Cardiac muscle cell (in vitro differentiated cells and primary cell): ENCODE measurements around the gene DGKZ. TPM values are rescaled to one million over a fixed set of nuclear protein-coding genes. Genes with fewer than 3 reads are reported as not detected.
"Not testable (repeated sequence)": the region's sequence is repeated elsewhere in the genome, so short reads cannot be mapped to it uniquely, and the experiment has no call there.

Source experiments
- DNase-seq, 2 donors: peaks; one replicate each; pipeline versions ENCODE4 v3.0.0 to v3.0.0-alpha.2; 2010 to 2017; ENCODE audit warnings: low read depth in 1 of 2, low spot score in 1 of 2
- H3K27ac ChIP-seq: fragments of 200-600 bp; sonication (generic); 2 replicates; pipeline ENCODE4 v1.5.1; 2016
- H3K27me3 ChIP-seq: fragments of 200-600 bp; sonication (generic); 2 replicates; pipeline ENCODE4 v1.6.0; 2016; ENCODE audit warnings: control low read depth
- H3K36me3 ChIP-seq: fragments of 200-600 bp; sonication (generic); 2 replicates; pipeline ENCODE4 v1.5.1; 2016; ENCODE audit warnings: control low read depth
- H3K4me1 ChIP-seq: fragments of 200-600 bp; sonication (generic); 2 replicates; pipeline ENCODE4 v1.8.1; 2017; ENCODE audit warnings: low read depth, mild to moderate bottlenecking, mixed run types
- H3K4me3 ChIP-seq: fragments of 200-600 bp; sonication (generic); 2 replicates; pipeline ENCODE4 v1.5.1; 2016; ENCODE audit warnings: mild to moderate bottlenecking
- H3K9me3 ChIP-seq: fragments of 200-600 bp; sonication (generic); 2 replicates; pipeline ENCODE4 v1.5.1; 2017; ENCODE audit warnings: low read depth, mild to moderate bottlenecking, control low read depth
- polyA plus RNA-seq: library from polyadenylated mRNA; unstranded; fragments of >200 nt; fragmentation: Nextera tagmentation; extraction: Ambion mirVana; gene quantifications from 2 replicates; pipeline ENCODE4 v1.2.1, GENCODE V29; 2016
- total RNA-seq: library from RNA; depleted of rRNA; stranded (reverse); fragments of >200 nt; gene quantifications from 2 replicates; pipeline ENCODE4 v1.2.3, GENCODE V29; 2016
- TF ChIP-seq, protein P1 (sequence below): IDR thresholded peaks from 2 replicates; pipeline ENCODE4 v1.5.1; 2012; ENCODE audit warnings: low read depth, mild to moderate bottlenecking, low read length

Gene DGKZ
- total and polyA plus RNA-seq, 2 experiments from 2014 or later = 48.3 to 81.8 TPM

DNA sequence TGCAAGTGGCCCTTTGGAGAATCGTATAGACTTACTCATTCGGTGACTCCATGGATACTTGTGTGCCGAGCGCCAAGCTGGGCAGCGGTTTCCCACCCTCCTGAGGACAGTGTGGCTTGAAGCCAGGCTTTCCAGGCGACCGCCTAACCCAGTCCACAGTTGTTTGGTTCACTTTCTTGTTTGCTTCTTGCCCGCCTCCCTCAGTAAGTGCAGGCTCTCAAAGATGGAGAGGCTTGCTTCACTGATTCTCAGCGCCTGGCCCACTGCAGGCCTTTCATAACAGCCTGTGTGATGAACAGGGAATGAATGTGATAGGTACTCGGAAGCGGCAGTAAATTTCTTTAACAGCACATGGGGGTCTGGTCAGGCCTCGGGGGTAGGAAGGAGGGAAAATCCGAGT, 23.0 kb downstream of the DGKZ start:
- peaks cover 9% of the 10 kb centered on the region for H3K4me1 ChIP-seq
- H3K27me3 ChIP-seq = no peaks in the 10 kb centered on the region
- H3K4me3 ChIP-seq = no peak overlapping the region
- no peaks in the 10 kb centered on the region for H3K36me3 ChIP-seq
- TF ChIP-seq, protein P1, sequence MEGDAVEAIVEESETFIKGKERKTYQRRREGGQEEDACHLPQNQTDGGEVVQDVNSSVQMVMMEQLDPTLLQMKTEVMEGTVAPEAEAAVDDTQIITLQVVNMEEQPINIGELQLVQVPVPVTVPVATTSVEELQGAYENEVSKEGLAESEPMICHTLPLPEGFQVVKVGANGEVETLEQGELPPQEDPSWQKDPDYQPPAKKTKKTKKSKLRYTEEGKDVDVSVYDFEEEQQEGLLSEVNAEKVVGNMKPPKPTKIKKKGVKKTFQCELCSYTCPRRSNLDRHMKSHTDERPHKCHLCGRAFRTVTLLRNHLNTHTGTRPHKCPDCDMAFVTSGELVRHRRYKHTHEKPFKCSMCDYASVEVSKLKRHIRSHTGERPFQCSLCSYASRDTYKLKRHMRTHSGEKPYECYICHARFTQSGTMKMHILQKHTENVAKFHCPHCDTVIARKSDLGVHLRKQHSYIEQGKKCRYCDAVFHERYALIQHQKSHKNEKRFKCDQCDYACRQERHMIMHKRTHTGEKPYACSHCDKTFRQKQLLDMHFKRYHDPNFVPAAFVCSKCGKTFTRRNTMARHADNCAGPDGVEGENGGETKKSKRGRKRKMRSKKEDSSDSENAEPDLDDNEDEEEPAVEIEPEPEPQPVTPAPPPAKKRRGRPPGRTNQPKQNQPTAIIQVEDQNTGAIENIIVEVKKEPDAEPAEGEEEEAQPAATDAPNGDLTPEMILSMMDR = no peak
- H3K27ac ChIP-seq = no peak overlapping the region
- DNase-seq = no peak
- no peaks in the 10 kb centered on the region for H3K9me3 ChIP-seq

DNA sequence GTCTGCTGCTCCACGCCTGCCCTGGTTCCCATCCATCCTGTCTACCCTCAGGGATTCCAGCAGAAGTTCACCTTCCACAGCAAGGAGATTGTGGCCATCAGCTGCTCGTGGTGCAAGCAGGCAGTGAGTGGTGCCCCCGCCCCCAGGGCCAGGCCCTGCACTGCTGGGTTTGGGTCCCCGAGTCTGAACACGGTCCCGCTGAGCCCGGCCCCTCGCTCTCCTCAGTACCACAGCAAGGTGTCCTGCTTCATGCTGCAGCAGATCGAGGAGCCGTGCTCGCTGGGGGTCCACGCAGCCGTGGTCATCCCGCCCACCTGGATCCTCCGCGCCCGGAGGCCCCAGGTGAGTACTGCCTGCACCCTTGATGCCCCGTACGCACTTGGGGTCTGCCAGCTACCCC, 24.0 kb downstream of the DGKZ start:
- not testable (repeated sequence) for H3K36me3 ChIP-seq, H3K9me3 ChIP-seq, DNase-seq, H3K4me3 ChIP-seq, H3K27me3 ChIP-seq, H3K27ac ChIP-seq, H3K4me1 ChIP-seq

DNA sequence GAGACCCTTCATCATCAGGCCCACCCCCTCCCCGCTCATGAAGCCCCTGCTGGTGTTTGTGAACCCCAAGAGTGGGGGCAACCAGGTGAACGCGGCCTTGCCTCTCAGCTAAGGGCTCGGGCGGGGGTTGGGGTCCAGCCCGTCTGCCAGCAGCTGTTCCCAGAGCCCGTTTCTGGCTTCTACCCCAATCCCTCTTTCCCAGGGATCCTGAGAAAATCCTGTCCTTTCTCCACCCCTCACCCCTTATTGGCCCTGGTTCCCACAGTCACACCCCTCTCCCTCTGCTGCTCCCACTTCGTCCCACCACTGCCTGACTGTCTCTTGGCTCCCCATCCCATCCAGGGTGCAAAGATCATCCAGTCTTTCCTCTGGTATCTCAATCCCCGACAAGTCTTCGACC, 24.8 kb downstream of the DGKZ start:
- no peaks in the 10 kb centered on the region for H3K27me3 ChIP-seq
- H3K27ac ChIP-seq = no peak overlapping the region
- H3K4me1 ChIP-seq = peaks cover 5% of the 10 kb centered on the region
- no peak for DNase-seq
- H3K36me3 ChIP-seq = peaks cover 3% of the 10 kb centered on the region
- TF ChIP-seq, protein P1 = no peak
- no peak overlapping the region for H3K4me3 ChIP-seq
- no peaks in the 10 kb centered on the region for H3K9me3 ChIP-seq

DNA sequence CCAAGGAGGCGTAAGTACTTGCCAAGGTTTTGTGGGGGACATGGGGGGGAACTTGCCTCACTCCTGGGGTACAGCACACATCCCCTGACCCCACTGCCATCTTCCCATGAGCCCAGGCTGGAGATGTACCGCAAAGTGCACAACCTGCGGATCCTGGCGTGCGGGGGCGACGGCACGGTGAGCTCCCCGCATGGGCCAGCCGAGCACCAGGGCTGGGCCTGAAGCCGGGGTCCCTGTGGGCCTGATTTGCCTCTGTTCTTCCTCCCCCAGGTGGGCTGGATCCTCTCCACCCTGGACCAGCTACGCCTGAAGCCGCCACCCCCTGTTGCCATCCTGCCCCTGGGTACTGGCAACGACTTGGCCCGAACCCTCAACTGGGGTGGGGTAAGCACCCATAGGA, 25.2 kb downstream of the DGKZ start:
- not testable (repeated sequence) for H3K27ac ChIP-seq, H3K4me3 ChIP-seq, H3K9me3 ChIP-seq, H3K4me1 ChIP-seq, DNase-seq, H3K36me3 ChIP-seq, H3K27me3 ChIP-seq

DNA sequence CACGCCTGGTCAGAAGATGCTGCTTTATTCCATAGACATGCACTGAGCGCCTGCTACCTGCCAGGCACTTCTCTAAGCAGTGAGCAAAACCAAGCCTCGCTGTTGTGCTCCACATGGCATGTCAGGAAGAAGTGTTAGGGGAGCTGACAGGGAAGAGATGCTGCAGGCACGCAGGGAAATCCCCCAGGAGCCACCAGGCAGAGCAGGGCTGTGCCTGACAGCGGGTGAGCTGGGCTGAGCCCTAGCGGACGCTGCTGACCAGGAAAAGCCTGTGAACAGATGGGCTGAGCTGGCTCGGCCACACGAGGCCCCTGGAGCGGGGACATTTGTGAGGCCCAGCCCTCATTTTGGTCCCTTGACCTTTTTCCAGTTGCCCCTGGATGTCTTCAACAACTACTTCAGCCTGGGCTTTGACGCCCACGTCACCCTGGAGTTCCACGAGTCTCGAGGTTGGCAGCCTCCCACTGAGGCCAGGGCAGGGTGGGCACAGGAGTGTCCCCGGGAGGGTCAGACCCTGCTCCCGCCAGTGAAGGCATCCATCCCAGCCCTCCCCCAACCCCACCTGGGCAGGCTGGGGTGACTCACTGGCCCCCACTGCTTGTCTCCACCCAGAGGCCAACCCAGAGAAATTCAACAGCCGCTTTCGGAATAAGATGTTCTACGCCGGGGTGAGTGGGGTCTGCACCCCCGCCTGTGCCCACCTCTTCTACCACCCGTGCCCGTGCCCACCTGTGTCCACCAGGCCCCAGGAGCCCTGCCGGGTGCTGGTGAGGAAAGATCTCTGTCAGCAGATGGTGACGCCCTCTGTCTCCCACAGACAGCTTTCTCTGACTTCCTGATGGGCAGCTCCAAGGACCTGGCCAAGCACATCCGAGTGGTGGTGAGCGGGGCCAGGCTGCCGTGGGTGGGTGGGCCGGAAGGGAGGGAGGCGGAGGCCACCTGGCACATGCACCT, 26.8 kb downstream of the DGKZ start:
- peaks cover 4% of the 10 kb centered on the region for H3K4me1 ChIP-seq
- H3K27ac ChIP-seq = no peak overlapping the region
- H3K36me3 ChIP-seq = peaks cover 3% of the 10 kb centered on the region

DNA sequence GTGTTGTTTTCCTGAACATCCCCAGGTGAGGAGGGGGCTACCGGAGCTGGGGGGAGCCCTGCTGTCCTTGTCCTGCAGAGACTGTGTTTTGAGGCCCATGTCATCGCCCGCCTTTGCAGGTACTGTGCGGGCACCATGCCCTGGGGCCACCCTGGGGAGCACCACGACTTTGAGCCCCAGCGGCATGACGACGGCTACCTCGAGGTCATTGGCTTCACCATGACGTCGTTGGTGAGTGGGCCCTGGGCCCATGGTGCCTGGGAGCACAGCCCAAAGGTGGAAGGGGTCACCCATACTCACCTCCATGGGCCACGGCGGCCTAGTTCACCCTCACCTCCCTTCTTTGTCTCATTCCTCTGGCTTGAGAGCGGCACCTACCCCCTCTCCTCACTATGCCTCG, 27.6 kb downstream of the DGKZ start:
- Histone ChIP-seq H3K9me3 (no peaks in the 10 kb centered on the region), H3K36me3 (peaks cover 3% of the 10 kb centered on the region)

More for the DNA sequence above, 26.8 kb downstream of the DGKZ start:
- Histone ChIP-seq H3K9me3 (no peaks in the 10 kb centered on the region), H3K27me3 (no peaks in the 10 kb centered on the region), H3K4me3 (no peak overlapping the region)
- no peak for DNase-seq
- TF ChIP-seq, protein P1 = no peak

More for the DNA sequence above, 27.6 kb downstream of the DGKZ start:
- DNase-seq = no peak
- H3K4me3 ChIP-seq = no peak overlapping the region
- TF ChIP-seq, protein P1 = no peak
- no peaks in the 10 kb centered on the region for H3K27me3 ChIP-seq
- H3K27ac ChIP-seq = no peak overlapping the region
- H3K4me1 ChIP-seq = peaks cover 8% of the 10 kb centered on the region
